HepG2 (cell line): Measurements from ENCODE around the gene AMOTL2.

Experiments
- JUND ChIP-seq: sonication (generic); formaldehyde crosslinking; IDR thresholded peaks from 2 replicates; pipeline ENCODE4 v1.8.0; 2022; ENCODE audit warnings: mild to moderate bottlenecking, missing genetic modification reagents
- TBL1XR1 ChIP-seq: fragments of 150-350 bp; IDR thresholded peaks from 2 replicates; pipeline ENCODE4 v1.6.1; 2014; ENCODE audit warnings: borderline replicate concordance, low read length; ENCODE audit not compliant: partially characterized antibody
- ZSCAN31 ChIP-seq: sonication (generic); formaldehyde crosslinking; IDR thresholded peaks from 2 replicates; pipeline ENCODE4 v1.5.0; 2020; ENCODE audit warnings: low read depth, mild to moderate bottlenecking, missing genetic modification reagents
- TF ChIP-seq, protein P1 (sequence below): fragments of 450-650 bp; IDR thresholded peaks from 2 replicates; pipeline ENCODE4 v1.6.1; 2017; ENCODE audit warnings: mild to moderate bottlenecking

DNA sequence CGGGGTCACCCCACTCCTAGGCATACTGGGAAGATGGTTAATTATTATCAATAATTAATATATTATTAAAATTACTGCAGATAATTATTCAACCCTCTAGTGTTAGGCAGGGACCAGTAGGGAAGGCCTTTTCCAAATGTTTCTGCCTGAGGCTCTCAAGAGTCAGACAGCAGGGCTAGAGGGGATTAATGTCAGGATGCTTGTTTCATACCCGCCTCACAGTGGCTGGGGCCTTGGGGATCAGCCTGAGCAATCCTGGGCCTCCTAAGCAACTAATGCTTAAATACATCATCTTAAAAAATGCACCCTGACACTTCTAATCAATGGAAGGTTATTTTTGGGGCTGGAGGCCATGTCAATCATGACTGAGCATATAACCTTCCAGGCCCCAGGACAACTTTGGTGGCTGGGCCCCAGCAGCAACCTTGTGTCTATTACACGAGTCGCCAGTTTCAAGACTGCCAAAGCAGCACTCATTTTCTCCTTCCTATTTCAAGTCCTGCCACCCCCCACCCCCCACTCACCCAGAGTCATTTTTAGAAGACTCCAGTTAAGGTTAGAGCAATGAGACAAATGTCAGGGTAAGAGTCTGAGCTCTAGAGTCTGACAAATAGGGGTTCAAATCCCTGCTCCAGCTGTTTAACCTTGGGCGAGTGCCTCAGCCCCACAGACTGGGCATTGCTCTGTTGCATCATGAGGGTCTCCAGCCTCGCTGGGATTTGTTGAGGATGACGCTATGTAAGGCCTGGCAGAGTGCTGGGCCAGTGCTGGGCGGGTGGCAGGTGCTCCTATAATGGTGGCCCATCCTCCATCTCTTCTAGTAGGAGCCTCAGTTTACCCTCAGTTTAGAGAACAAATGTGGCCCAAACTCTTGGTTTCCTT is 6.1 kb downstream of the AMOTL2 start:
- TF ChIP-seq TBL1XR1 (no peak), JUND (no peak), ZSCAN31 (CRISPR knock-in tag) (no peak)
- TF ChIP-seq, protein P1, sequence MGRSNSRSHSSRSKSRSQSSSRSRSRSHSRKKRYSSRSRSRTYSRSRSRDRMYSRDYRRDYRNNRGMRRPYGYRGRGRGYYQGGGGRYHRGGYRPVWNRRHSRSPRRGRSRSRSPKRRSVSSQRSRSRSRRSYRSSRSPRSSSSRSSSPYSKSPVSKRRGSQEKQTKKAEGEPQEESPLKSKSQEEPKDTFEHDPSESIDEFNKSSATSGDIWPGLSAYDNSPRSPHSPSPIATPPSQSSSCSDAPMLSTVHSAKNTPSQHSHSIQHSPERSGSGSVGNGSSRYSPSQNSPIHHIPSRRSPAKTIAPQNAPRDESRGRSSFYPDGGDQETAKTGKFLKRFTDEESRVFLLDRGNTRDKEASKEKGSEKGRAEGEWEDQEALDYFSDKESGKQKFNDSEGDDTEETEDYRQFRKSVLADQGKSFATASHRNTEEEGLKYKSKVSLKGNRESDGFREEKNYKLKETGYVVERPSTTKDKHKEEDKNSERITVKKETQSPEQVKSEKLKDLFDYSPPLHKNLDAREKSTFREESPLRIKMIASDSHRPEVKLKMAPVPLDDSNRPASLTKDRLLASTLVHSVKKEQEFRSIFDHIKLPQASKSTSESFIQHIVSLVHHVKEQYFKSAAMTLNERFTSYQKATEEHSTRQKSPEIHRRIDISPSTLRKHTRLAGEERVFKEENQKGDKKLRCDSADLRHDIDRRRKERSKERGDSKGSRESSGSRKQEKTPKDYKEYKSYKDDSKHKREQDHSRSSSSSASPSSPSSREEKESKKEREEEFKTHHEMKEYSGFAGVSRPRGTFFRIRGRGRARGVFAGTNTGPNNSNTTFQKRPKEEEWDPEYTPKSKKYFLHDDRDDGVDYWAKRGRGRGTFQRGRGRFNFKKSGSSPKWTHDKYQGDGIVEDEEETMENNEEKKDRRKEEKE: no peak
